Naive thymus-derived CD4-positive, alpha-beta T cell (primary cell): ENCODE data around the gene DIS3L2. TPM values are rescaled to one million over a fixed set of nuclear protein-coding genes. Genes with fewer than 3 reads are reported as not detected.

Experiments
- ATAC-seq: fragments of 150-1000 bp; cut with Tn5 transposase; 2 replicates; pipeline ENCODE4 v1.10.0; 2021; ENCODE audit warnings: mild to moderate bottlenecking, moderate library complexity
- CTCF ChIA-PET: fragments of 350-600 bp; sonication (Branson Sonifier 250); formaldehyde crosslinking; loops from one replicate; lab custom pipeline; 2021; ENCODE audit warnings: antibody characterized with exemption; lab: Charles Lee
- POLR2A ChIA-PET: fragments of 350-600 bp; sonication (Branson Sonifier 250); formaldehyde crosslinking; loops from one replicate; lab custom pipeline; 2021; ENCODE audit warnings: antibody characterized with exemption, inconsistent platforms; lab: Charles Lee
- DNase-seq, 9 donors: peaks; one replicate each; pipeline versions ENCODE4 v3.0.0 to v3.0.0-alpha.2; 2020 to 2022; ENCODE audit warnings: mixed read lengths in 1 of 9
- H3K27ac ChIP-seq: one replicate; pipeline ENCODE4 v1.7.0; 2013; ENCODE audit warnings: mild to moderate bottlenecking, low read depth, low read length, moderate library complexity
- H3K27me3 ChIP-seq, 2 donors: one replicate each; pipeline ENCODE4 v1.7.0; 2013; ENCODE audit warnings: low read length in 2 of 2, mild to moderate bottlenecking in 2 of 2, moderate library complexity in 2 of 2; ENCODE audit not compliant: control insufficient read depth in 2 of 2, insufficient read depth in 2 of 2
- H3K36me3 ChIP-seq, 3 experiments: 1 replicate in 2 of 3; 2 replicates in 1 of 3; pipeline ENCODE4 v1.7.0; 2013; ENCODE audit warnings: low read length in 3 of 3, mild to moderate bottlenecking in 3 of 3, moderate library complexity in 1 of 3; ENCODE audit not compliant: insufficient read depth in 3 of 3, control insufficient read depth in 2 of 3
- H3K4me1 ChIP-seq, 2 donors: one replicate each; pipeline ENCODE4 v1.7.0; 2013; ENCODE audit warnings: low read length in 2 of 2, mild to moderate bottlenecking in 2 of 2, moderate library complexity in 1 of 2; ENCODE audit not compliant: control insufficient read depth in 2 of 2, insufficient read depth in 2 of 2
- H3K4me3 ChIP-seq: 2 replicates; pipeline ENCODE4 v1.7.0; 2013; ENCODE audit warnings: mild to moderate bottlenecking, low read length
- H3K9me3 ChIP-seq, 3 experiments: 1 replicate in 2 of 3; 2 replicates in 1 of 3; pipeline ENCODE4 v1.7.0; 2013; ENCODE audit warnings: low read length in 3 of 3; ENCODE audit not compliant: control insufficient read depth in 2 of 3
- H3K27ac Mint-ChIP-seq, 9 donors: one replicate each; pipeline ENCODE4 v1.8.0; 2020 to 2022; ENCODE audit warnings: mixed read lengths in 9 of 9, mild to moderate bottlenecking in 8 of 9, moderate library complexity in 5 of 9, inconsistent platforms in 2 of 9
- H3K27me3 Mint-ChIP-seq, 5 donors: one replicate each; pipeline ENCODE4 v1.8.0; 2021 to 2022; ENCODE audit warnings: mixed read lengths in 5 of 5, mild to moderate bottlenecking in 1 of 5
- H3K36me3 Mint-ChIP-seq, 5 donors: one replicate each; pipeline ENCODE4 v1.8.0; 2020 to 2022; ENCODE audit warnings: mixed read lengths in 5 of 5, mild to moderate bottlenecking in 3 of 5, inconsistent platforms in 1 of 5
- H3K4me1 Mint-ChIP-seq, 7 donors: one replicate each; pipeline ENCODE4 v1.8.0; 2020 to 2022; ENCODE audit warnings: mixed read lengths in 7 of 7, mild to moderate bottlenecking in 3 of 7, inconsistent platforms in 1 of 7
- H3K4me3 Mint-ChIP-seq, 10 donors: one replicate each; pipeline ENCODE4 v1.8.0; 2020 to 2022; ENCODE audit warnings: mild to moderate bottlenecking in 10 of 10, mixed read lengths in 10 of 10, moderate library complexity in 6 of 10, inconsistent platforms in 2 of 10
- H3K9me3 Mint-ChIP-seq, 11 donors: one replicate each; pipeline ENCODE4 v1.8.0; 2020 to 2022; ENCODE audit warnings: mixed read lengths in 11 of 11, mild to moderate bottlenecking in 4 of 11, inconsistent platforms in 1 of 11, moderate library complexity in 1 of 11
- intact Hi-C, 2 donors: fragments of 100-400 bp; cut with micrococcal nuclease; formaldehyde crosslinking; loops; one replicate each; pipeline ENCODE4 v1.15.1; 2023
- polyA plus RNA-seq, 2 donors: library from polyadenylated mRNA; unstranded; fragments of 300-500 nt; fragmentation: Illumina TruSeq; gene quantifications; one replicate each; pipeline ENCODE4 v1.2.3, GENCODE V29; 2021
- total RNA-seq, 6 experiments: library from RNA in 5 of 6; stranded (reverse) in 5 of 6; gene quantifications; 1 replicate in 5 of 6; 2 replicates in 1 of 6; pipeline ENCODE4 v1.2.3 and lab custom pipeline; 2021 to 2026

DIS3L2 gene
- total and polyA plus RNA-seq, 7 experiments from 2014 or later: 17.9 to 78.4 (median 59.7) TPM

- DNase-seq (no peak), ATAC-seq (no peak)
- Histone ChIP-seq H3K4me3 (no peak overlapping the region), H3K27ac (no peak overlapping the region), H3K36me3 (peaks cover 0 to 7% (median 0%) of the 10 kb centered on the region in 3 experiments), H3K27me3 (no peaks in the 10 kb centered on the region), H3K4me1 (peaks cover 4 to 21% of the 10 kb centered on the region in 2 donors), H3K9me3 (no peaks in the 10 kb centered on the region)
- Mint-ChIP-seq H3K36me3 (peaks cover 0 to 39% (median 21%) of the 10 kb centered on the region in 5 donors), H3K4me3 (peak overlapping the region in 9 of 10 donors; percentile 4 to 63 (median 15)), H3K27ac (peak overlapping the region in 7 of 9 donors; percentile 5 to 79 (median 21)), H3K4me1 (peaks cover 12 to 37% (median 33%) of the 10 kb centered on the region in 7 donors), H3K27me3 (no peaks in the 10 kb centered on the region), H3K9me3 (peaks cover 0 to 1% (median 0%) of the 10 kb centered on the region in 11 donors)
- ChIA-PET CTCF (no interaction called here), POLR2A (no interaction called here)
- intact Hi-C loops: no loop called here
Observed at GRCh38 chr2:232219496-232219870, 258.0 kb downstream of the DIS3L2 start.

GRCh38 chr2:232219932-232220331 lies 258.4 kb downstream of the DIS3L2 start:
- CTCF ChIA-PET: no interaction called here
- ATAC-seq (no peak), DNase-seq (no peak)
- H3K27ac Mint-ChIP-seq: peak overlapping the region in 5 of 9 donors; percentile 5 to 79 (median 17)
- Histone ChIP-seq H3K4me3 (no peak overlapping the region), H3K27ac (no peak overlapping the region), H3K27me3 (no peaks in the 10 kb centered on the region), H3K4me1 (peaks cover 4 to 21% of the 10 kb centered on the region in 2 donors), H3K9me3 (no peaks in the 10 kb centered on the region), H3K36me3 (peaks cover 0 to 7% (median 0%) of the 10 kb centered on the region in 3 experiments)
- POLR2A ChIA-PET: no interaction called here
- peaks cover 12 to 37% (median 33%) of the 10 kb centered on the region in 7 donors for H3K4me1 Mint-ChIP-seq
- intact Hi-C loops: no loop called here
- H3K36me3 Mint-ChIP-seq: peaks cover 0 to 39% (median 21%) of the 10 kb centered on the region in 5 donors
- H3K9me3 Mint-ChIP-seq: peaks cover 0 to 1% (median 0%) of the 10 kb centered on the region in 11 donors
- peak overlapping the region in 1 of 10 donors; percentile 15 for H3K4me3 Mint-ChIP-seq
- H3K27me3 Mint-ChIP-seq: no peaks in the 10 kb centered on the region

DNA sequence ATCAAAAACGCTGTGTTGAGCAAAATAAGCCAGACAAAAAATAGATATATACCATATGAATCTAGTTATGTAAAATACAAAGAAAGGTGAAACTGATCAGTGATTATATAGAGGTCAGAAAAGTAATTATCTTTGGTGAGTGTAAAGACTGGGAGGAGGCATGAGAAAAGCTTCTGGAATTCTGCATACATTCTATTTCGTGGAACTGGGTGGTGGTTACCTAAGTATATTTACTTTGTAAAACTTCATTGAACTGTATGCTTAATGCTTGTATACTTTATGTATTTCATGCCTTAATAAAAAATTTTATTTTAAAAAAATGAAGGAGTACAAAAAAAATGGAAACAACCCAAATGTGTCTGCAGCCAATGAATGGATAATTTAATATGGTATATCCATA lies 263.9 kb downstream of the DIS3L2 start:
- ChIA-PET POLR2A (no interaction called here), CTCF (no interaction called here)
- Mint-ChIP-seq H3K27ac (no peak overlapping the region), H3K4me3 (no peak overlapping the region), H3K4me1 (peaks cover 0 to 3% (median under 1%) of the 10 kb centered on the region in 7 donors), H3K27me3 (no peaks in the 10 kb centered on the region), H3K36me3 (peaks cover 0 to 36% (median 10%) of the 10 kb centered on the region in 5 donors), H3K9me3 (no peaks in the 10 kb centered on the region)
- Histone ChIP-seq H3K27ac (no peak overlapping the region), H3K27me3 (no peaks in the 10 kb centered on the region), H3K9me3 (no peaks in the 10 kb centered on the region), H3K4me3 (no peak overlapping the region), H3K36me3 (peaks cover 0 to 11% (median 0%) of the 10 kb centered on the region in 3 experiments), H3K4me1 (no peaks in the 10 kb centered on the region)
- ATAC-seq: no peak
- intact Hi-C loops: no loop called here
- no peak for DNase-seq

GRCh38 chr2:232225895-232226294 lies 264.4 kb downstream of the DIS3L2 start:
- H3K4me1 Mint-ChIP-seq: peaks cover 0 to 7% (median 5%) of the 10 kb centered on the region in 7 donors
- ChIA-PET POLR2A (no interaction called here), CTCF (no interaction called here)
- peaks cover 0 to 11% (median 0%) of the 10 kb centered on the region in 3 experiments for H3K36me3 ChIP-seq
- H3K4me3 Mint-ChIP-seq: no peak overlapping the region
- no peaks in the 10 kb centered on the region for H3K4me1 ChIP-seq
- no peak overlapping the region for H3K27ac Mint-ChIP-seq
- H3K27me3 Mint-ChIP-seq: no peaks in the 10 kb centered on the region
- DNase-seq: no peak
- no peak overlapping the region for H3K4me3 ChIP-seq
- intact Hi-C loops: no loop called here
- H3K27me3 ChIP-seq: no peaks in the 10 kb centered on the region
- peaks cover 0 to 40% (median 11%) of the 10 kb centered on the region in 5 donors for H3K36me3 Mint-ChIP-seq
- ATAC-seq: no peak
- no peaks in the 10 kb centered on the region for H3K9me3 ChIP-seq
- H3K27ac ChIP-seq: no peak overlapping the region
- no peaks in the 10 kb centered on the region for H3K9me3 Mint-ChIP-seq

- Mint-ChIP-seq H3K36me3 (peaks cover 0 to 44% (median 0%) of the 10 kb centered on the region in 5 donors), H3K27me3 (no peaks in the 10 kb centered on the region), H3K4me1 (peaks cover 11 to 23% (median 18%) of the 10 kb centered on the region in 7 donors), H3K4me3 (no peak overlapping the region), H3K27ac (peak overlapping the region in 1 of 9 donors; percentile 47), H3K9me3 (no peaks in the 10 kb centered on the region)
- ChIA-PET CTCF (no interaction called here), POLR2A (interaction anchor here (0.6 kb wide), 2 partner anchors 19 to 1133 kb away, joined by 3 read pairs; no protein-coding TSS in a partner anchor)
- intact Hi-C loops: no loop called here
- H3K36me3 ChIP-seq: peaks cover 0 to 4% (median 0%) of the 10 kb centered on the region in 3 experiments
- no peaks in the 10 kb centered on the region for H3K27me3 ChIP-seq
- DNase-seq: no peak
- H3K4me3 ChIP-seq: no peak overlapping the region
- H3K27ac ChIP-seq: no peak overlapping the region
- no peak for ATAC-seq
- H3K4me1 ChIP-seq: no peaks in the 10 kb centered on the region
- no peaks in the 10 kb centered on the region for H3K9me3 ChIP-seq
Observed at GRCh38 chr2:232228332-232228731, 266.8 kb downstream of the DIS3L2 start.

DNA sequence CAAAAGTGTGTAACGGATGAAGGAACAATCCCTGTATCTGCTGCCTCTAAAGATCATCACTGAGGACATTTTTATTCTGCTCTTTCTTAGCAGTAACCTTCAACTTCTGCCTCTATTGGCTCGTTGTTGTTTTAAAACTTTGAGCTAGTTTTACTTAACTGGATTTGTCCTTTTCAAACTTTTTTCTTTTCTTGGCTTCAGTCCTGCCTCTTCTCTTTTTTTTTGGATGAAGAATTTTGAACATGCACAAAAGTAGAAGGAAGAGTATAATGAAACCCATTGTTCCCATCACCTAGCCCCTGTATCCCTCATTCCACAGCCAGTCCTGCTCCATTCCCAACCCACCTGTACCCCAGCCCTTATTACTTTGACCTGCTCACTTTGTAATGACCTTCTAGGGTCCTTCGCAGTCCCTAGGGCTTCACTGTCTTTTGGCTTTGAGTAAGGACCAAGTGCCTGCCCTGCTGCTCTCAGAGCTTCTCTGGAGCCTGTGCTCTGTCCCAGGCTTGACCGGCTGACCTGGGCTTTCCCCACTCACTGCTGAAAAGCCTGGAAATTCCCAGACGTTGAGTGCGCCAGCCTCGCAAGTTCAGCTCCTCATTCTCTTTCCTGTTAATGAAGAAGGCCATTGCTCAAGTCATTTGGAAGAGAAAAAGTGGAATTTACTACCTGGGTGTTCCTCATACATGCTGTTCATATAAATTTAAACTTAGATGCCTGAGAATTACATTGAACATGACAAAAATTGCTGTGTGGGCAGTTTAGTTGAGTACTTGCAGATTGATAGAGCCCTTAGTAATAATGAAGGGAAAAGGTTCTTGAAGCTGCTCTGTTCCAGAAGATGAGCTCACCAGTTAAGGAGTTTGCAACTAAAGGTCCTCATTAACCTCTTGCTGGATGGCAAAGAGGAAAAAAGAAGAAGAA lies 267.7 kb downstream of the DIS3L2 start:
- Mint-ChIP-seq H3K9me3 (no peaks in the 10 kb centered on the region), H3K27me3 (no peaks in the 10 kb centered on the region), H3K27ac (no peak overlapping the region), H3K4me1 (peaks cover 12 to 30% (median 21%) of the 10 kb centered on the region in 7 donors), H3K4me3 (no peak overlapping the region), H3K36me3 (peaks cover 0 to 35% (median 0%) of the 10 kb centered on the region in 5 donors)
- ChIA-PET CTCF (no interaction called here), POLR2A (interaction anchor here (0.6 kb wide), 2 partner anchors 20 to 1134 kb away, joined by 3 read pairs; no protein-coding TSS in a partner anchor)
- intact Hi-C loops: no loop called here
- DNase-seq (no peak), ATAC-seq (no peak)
- Histone ChIP-seq H3K36me3 (peaks cover 0 to 4% (median 0%) of the 10 kb centered on the region in 3 experiments), H3K4me3 (no peak overlapping the region), H3K27me3 (no peaks in the 10 kb centered on the region), H3K9me3 (no peaks in the 10 kb centered on the region), H3K27ac (no peak overlapping the region), H3K4me1 (no peaks in the 10 kb centered on the region)
